GM18508 (cell line): ENCODE data around the gene ARFGEF2.
A peak's percentile ranks its signal among the peaks of the same experiment; 100 is the strongest.

Experiments
- ATAC-seq: cut with Tn5 transposase; IDR thresholded peaks from one replicate; pipeline ENCODE4 v1.9.1; 2021; ENCODE audit warnings: moderate number of reproducible peaks; ENCODE audit not compliant: insufficient read depth, unreplicated experiment

Gene ARFGEF2

GRCh38 chr20:48898896-48899530, 22.5 kb upstream of the ARFGEF2 start:
- no peak for ATAC-seq

DNA sequence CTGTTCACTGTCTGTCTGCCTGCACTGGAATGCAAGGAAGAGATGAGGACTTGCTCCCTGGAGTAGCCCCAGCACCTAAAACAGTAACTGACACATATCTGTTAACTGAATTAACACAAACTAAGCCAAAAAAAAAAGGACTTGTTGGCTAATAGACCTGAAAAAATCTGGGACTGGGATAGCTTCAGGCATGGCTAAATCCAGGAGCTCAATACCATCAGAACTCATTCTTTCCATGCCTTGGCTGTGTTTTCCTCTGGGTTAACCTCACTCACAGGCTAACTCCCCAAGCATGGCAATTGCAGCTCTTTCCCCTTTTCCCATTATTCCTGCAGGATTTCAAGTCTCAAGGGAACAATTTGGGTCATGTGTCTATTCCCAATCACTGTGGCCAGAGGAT, 21.6 kb upstream of the ARFGEF2 start:
- no peak for ATAC-seq

DNA sequence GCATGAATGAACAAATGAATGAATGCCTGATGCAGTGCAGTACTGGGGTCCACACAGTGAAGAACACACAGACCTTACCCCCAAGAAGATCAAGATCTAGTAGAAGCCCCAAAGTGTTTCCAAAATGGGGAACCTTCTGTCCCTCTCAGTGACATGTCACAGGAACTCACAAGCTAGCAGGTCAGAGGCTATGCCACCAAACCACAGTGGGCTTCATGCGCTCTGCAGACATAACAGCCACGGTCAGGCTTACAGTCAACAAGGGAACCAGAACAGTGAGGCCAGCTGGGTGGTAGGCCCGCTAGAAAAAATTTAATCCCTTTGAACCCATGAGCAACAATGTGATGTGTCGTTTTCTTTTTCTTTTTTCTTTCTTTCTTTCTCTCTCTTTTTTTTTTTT, 20.2 kb upstream of the ARFGEF2 start:
- ATAC-seq = no peak

DNA sequence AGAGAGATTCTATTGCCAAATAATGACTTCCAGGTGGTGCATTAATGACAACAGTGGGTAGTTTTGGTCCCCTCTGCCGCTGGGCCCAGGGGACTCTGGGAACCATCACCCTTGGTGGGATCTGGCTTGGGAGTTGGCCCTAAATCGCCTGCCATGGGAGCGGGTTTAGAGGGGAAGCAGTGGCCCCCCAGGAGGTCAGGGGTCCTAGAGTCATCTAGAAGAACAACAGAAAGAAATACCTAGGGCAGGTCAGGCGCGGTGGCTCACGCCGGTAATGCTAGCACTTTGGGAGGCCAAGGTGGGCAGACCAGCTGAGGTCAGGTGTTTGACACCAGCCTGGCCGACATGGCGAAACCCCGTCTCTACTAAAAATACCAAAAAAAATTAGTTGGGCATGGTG, 17.8 kb upstream of the ARFGEF2 start:
- no peak for ATAC-seq

- ATAC-seq = no peak
Observed at GRCh38 chr20:48904566-48905296, 16.8 kb upstream of the ARFGEF2 start.

DNA sequence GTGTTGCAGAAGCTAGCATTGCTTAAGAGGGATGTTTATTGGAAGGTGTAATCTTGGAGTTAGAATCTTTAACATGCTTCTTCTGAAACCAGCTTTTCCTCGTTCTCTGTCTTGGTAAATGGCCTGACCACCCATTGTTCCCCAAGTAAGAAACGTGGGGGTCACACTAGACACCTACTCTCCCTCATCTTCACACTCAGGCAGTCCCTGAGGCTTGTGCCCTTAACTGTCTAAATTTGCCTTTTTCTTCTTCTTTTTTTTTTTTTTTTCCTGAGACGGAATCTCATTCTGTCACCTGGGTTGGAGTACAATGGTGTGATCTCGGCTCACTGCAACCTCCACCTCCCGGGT, 16.2 kb upstream of the ARFGEF2 start:
- ATAC-seq = no peak

GRCh38 chr20:48906221-48906877, 15.2 kb upstream of the ARFGEF2 start:
- no peak for ATAC-seq

DNA sequence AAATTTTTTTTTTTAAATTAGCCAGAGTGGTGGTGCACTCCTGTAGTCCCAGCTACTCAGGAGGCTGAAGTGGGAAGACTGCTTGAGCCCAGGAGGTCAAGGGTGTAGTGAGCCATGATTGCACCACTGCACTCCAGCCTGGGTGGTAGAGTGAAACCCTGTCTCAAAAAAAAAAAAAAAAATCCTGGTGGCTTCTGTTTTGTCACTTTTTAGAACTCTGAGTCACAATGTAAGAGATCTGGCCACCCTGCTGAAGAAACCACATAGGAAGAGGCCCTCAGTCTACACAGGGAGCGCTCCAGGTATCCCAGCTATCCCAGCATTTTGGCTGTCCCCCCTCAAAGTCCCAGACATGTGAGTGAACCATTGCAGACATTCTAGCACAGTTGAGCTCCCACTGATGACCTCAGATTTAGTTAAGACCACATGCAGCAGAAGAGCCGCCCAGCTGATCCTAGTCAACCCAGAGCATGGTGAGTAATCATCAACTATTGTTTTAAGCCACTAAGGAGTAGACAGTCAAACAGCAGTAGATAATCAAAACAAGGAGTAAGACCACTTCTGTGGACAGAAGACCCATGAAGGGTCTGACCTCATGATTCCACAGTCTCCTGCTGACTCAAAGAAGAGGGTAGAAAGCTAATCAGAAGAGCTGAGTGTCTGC, 12.7 kb upstream of the ARFGEF2 start:
- ATAC-seq = no peak

GRCh38 chr20:48909910-48910309, 11.6 kb upstream of the ARFGEF2 start:
- ATAC-seq = no peak

DNA sequence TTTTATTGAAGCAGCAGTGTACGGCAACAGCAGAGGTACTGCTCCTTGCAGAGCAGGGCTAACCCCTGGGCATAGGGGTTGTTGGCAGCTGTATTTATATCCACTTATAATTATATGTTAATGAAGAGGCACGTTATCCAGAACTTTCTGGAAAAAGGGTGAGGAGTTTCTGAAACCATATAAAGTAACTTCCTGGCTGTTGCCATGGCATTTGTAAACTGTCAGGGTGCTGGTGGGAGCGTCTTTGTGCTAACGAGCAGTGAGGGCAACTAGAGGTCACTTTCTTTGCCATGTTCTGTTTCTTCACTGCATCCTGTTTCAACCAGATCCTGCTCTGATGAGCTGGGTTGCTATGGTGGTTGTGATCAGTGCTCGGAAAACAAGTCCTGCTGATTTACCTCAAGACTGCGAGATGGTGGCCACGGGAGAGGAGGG, 11.1 kb upstream of the ARFGEF2 start:
- ATAC-seq = no peak

DNA sequence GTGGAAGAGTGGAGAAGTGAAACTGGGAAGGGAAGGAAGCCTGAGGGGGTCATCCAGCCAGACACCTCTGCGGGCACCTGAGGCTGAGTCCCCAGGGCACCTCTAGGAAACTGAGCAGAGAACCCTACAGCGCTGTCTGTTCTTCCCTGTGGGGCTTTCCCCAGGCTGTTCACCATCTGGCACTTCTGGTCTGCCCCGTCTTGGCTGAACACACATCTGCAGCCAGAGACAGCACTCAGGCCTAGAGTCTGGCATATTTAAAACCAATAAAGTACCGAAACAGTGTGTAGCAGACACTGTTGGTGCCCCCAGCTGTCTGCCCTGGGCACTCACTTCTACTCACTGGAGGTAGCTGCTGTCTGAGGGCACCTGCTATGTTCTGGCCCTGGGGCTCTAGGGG, 9.4 kb upstream of the ARFGEF2 start:
- ATAC-seq = peak; percentile 39

DNA sequence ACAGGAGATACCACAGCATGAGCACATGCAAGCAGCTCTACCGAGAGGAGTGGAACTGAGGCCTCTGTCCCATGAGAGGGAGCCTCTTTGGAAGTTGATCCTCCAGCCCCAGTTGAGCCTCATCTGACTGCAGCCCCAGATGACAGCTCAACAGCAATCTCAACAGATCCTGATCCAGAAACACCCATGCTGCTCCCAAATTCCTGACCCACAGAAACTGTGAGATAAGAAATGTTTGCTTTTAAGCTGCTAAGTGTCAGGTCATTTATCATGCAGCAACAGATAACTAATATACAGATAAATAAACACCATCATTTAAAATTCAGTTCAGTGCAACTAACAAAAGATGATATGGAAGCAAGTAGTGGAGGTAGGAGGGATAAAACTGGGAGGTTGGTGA, 4.8 kb upstream of the ARFGEF2 start:
- no peak for ATAC-seq

GRCh38 chr20:48919336-48919881, 2.1 kb upstream of the ARFGEF2 start:
- no peak for ATAC-seq

- no peak for ATAC-seq
Observed at GRCh38 chr20:48919882-48920526, 1.5 kb upstream of the ARFGEF2 start.

GRCh38 chr20:48920527-48921167, 864 bp upstream of the ARFGEF2 start:
- no peak for ATAC-seq

- ATAC-seq = no peak
Observed at GRCh38 chr20:48921883-48922820, 641 bp downstream of the ARFGEF2 start.

GRCh38 chr20:48923149-48923718, 1.7 kb downstream of the ARFGEF2 start:
- no peak for ATAC-seq

GRCh38 chr20:48924756-48925109, 3.2 kb downstream of the ARFGEF2 start:
- no peak for ATAC-seq

DNA sequence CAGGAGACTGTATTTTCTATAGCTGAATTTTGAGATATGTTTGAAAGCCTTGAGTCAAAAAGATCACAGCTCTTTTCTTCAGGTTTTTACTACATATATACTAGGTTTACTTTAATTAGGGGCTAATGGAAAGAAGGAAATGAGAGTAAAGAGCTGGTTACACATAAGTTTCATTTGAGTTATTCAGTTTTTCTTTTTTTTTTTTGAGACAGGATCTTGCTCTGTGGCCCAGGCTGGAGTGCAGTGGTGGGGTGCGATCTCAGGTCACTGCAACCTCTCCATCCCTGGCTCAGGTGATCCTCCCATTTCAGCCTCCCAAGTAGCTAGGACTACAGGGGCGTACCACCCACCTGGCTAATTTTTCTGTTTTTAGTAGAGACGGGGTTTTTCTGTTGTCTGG, 4.8 kb downstream of the ARFGEF2 start:
- no peak for ATAC-seq
